IMR-90 (cell line): ENCODE results near the gene SH3TC1. TPM values are rescaled to one million over a fixed set of nuclear protein-coding genes. Genes with fewer than 3 reads are reported as not detected.

Experiments used
- ATAC-seq: fragments of 200-7000 bp; cut with Tn5 transposase; 2 replicates; pipeline ENCODE4 v1.9.1; 2020; ENCODE audit warnings: low read depth, mild to moderate bottlenecking, moderate library complexity
- BruUV-seq: library from RNA; stranded (reverse); fragments of 400-500 nt; replicated peaks from 2 replicates; lab custom pipeline; 2021; lab: Mats Ljungman, UMichigan
- CTCF ChIA-PET: fragments of 300-600 bp; formaldehyde crosslinking; extraction: SDS; loops from one replicate; lab custom pipeline; 2021; ENCODE audit warnings: antibody characterized with exemption; lab: Yijun Ruan, JAX
- POLR2A ChIA-PET: fragments of 300-600 bp; sonication (Branson Sonifier 250); formaldehyde crosslinking; loops from one replicate; lab custom pipeline; 2022; ENCODE audit warnings: antibody characterized with exemption; ENCODE audit not compliant: unreplicated experiment; lab: Charles Lee
- DNase-seq: peaks from one replicate; pipeline ENCODE4 v3.0.0; 2013
- H2AFZ ChIP-seq: replicated peaks from 2 replicates; pipeline ENCODE3; 2013; ENCODE audit warnings: low read length, mild to moderate bottlenecking; ENCODE audit not compliant: poor library complexity
- H2AK5ac ChIP-seq: 2 replicates; pipeline ENCODE4 v1.6.1; 2013; ENCODE audit warnings: low read depth, low read length, inconsistent platforms
- H2AK9ac ChIP-seq: replicated peaks from 2 replicates; pipeline ENCODE3; 2013; ENCODE audit warnings: mild to moderate bottlenecking, low read depth, low read length, moderate library complexity; ENCODE audit not compliant: poor library complexity
- H2BK120ac ChIP-seq: 2 replicates; pipeline ENCODE4 v1.6.1; 2013; ENCODE audit warnings: low read depth, low read length, inconsistent platforms
- H2BK15ac ChIP-seq: 3 replicates; pipeline ENCODE4 v1.6.1; 2013; ENCODE audit warnings: low read depth, low read length, inconsistent platforms
- H2BK20ac ChIP-seq: 2 replicates; pipeline ENCODE4 v1.6.1; 2013; ENCODE audit warnings: low read depth, mild to moderate bottlenecking, inconsistent platforms, low read length, moderate library complexity
- H2BK5ac ChIP-seq: 2 replicates; pipeline ENCODE4 v1.6.1; 2013; ENCODE audit warnings: mild to moderate bottlenecking, low read depth, low read length, inconsistent platforms; ENCODE audit not compliant: poor library complexity, severe bottlenecking
- H3K14ac ChIP-seq: replicated peaks from 2 replicates; pipeline ENCODE4 v1.6.1; 2013; ENCODE audit warnings: low read depth, low read length, inconsistent platforms
- H3K18ac ChIP-seq: 2 replicates; pipeline ENCODE4 v1.6.1; 2013; ENCODE audit warnings: low read depth, low read length, control low read depth
- H3K23ac ChIP-seq: 2 replicates; pipeline ENCODE4 v1.6.1; 2013; ENCODE audit warnings: low read depth, low read length, inconsistent platforms
- H3K27ac ChIP-seq: 2 replicates; pipeline ENCODE4 v1.5.1; 2013; ENCODE audit warnings: mild to moderate bottlenecking, control low read depth, low read length; ENCODE audit not compliant: insufficient read depth
- H3K27me3 ChIP-seq: 2 replicates; pipeline ENCODE4 v1.6.1; 2013; ENCODE audit warnings: low read length; ENCODE audit not compliant: control insufficient read depth, insufficient read depth
- H3K36me3 ChIP-seq: 2 replicates; pipeline ENCODE4 v1.6.1; 2013; ENCODE audit warnings: low read length, mixed read lengths; ENCODE audit not compliant: control insufficient read depth, insufficient read depth
- H3K4ac ChIP-seq: 2 replicates; pipeline ENCODE4 v1.6.1; 2013; ENCODE audit warnings: low read depth, low read length, inconsistent platforms
- H3K4me1 ChIP-seq: 2 replicates; pipeline ENCODE4 v1.6.1; 2013; ENCODE audit warnings: low read length, mixed read lengths; ENCODE audit not compliant: control insufficient read depth, insufficient read depth
- H3K4me2 ChIP-seq: 2 replicates; pipeline ENCODE4 v1.6.1; 2013; ENCODE audit warnings: low read depth, mild to moderate bottlenecking, control low read depth, low read length, moderate library complexity
- H3K4me3 ChIP-seq: 2 replicates; pipeline ENCODE4 v1.5.1; 2013; ENCODE audit warnings: low read depth, mild to moderate bottlenecking, control low read depth, low read length, moderate library complexity; ENCODE audit not compliant: insufficient read depth
- H3K56ac ChIP-seq: 2 replicates; pipeline ENCODE4 v1.6.1; 2013; ENCODE audit warnings: low read length, inconsistent platforms; ENCODE audit not compliant: insufficient read depth; ENCODE audit errors: extremely low read depth
- H3K79me1 ChIP-seq, 2 experiments: 2 replicates each; pipeline ENCODE4 v1.6.1; 2013; ENCODE audit warnings: low read length in 2 of 2, inconsistent platforms in 1 of 2, low read depth in 1 of 2
- H3K9ac ChIP-seq: 2 replicates; pipeline ENCODE4 v1.6.1; 2013; ENCODE audit warnings: low read depth, low read length, control low read depth
- H3K9me1 ChIP-seq: 2 replicates; pipeline ENCODE4 v1.6.1; 2013; ENCODE audit warnings: low read length, inconsistent platforms; ENCODE audit not compliant: insufficient read depth
- H3K9me3 ChIP-seq: 2 replicates; pipeline ENCODE4 v1.6.1; 2013; ENCODE audit warnings: low read length; ENCODE audit not compliant: control insufficient read depth, insufficient read depth
- H4K20me1 ChIP-seq: 2 replicates; pipeline ENCODE4 v1.6.1; 2013; ENCODE audit warnings: low read length, inconsistent platforms; ENCODE audit not compliant: insufficient read depth
- H4K5ac ChIP-seq: 2 replicates; pipeline ENCODE4 v1.6.1; 2013; ENCODE audit warnings: mild to moderate bottlenecking, low read depth, low read length, control low read depth
- H4K8ac ChIP-seq, 2 experiments: 2 replicates each; pipeline ENCODE4 v1.6.1; 2013; ENCODE audit warnings: low read depth in 2 of 2, low read length in 2 of 2, control low read depth in 1 of 2, inconsistent platforms in 1 of 2
- H4K91ac ChIP-seq: 2 replicates; pipeline ENCODE4 v1.6.1; 2013; ENCODE audit warnings: low read depth, low read length, inconsistent platforms; ENCODE audit not compliant: insufficient read depth
- BHLHE40 ChIP-seq: fragments of 150-350 bp; IDR thresholded peaks from 2 replicates; pipeline ENCODE4 v1.6.1; 2016; ENCODE audit warnings: mild to moderate bottlenecking, low read depth, low read length
- CEBPB ChIP-seq: IDR thresholded peaks from 2 replicates; pipeline ENCODE4 v1.6.1; 2012; ENCODE audit warnings: low read depth, low read length, improper control_type of control experiment
- CHD1 ChIP-seq: IDR thresholded peaks from 2 replicates; pipeline ENCODE4 v1.6.1; 2012; ENCODE audit warnings: low read depth, low read length, improper control_type of control experiment
- FOS ChIP-seq: fragments of 150-350 bp; IDR thresholded peaks from 2 replicates; pipeline ENCODE4 v1.6.1; 2016; ENCODE audit warnings: low read depth, low read length
- MAFK ChIP-seq: IDR thresholded peaks from 2 replicates; pipeline ENCODE4 v1.6.1; 2012; ENCODE audit warnings: low read depth, low read length, improper control_type of control experiment
- MAZ ChIP-seq: IDR thresholded peaks from 2 replicates; pipeline ENCODE4 v1.6.1; 2012; ENCODE audit warnings: low read depth, mild to moderate bottlenecking, low read length, improper control_type of control experiment, moderate library complexity, borderline replicate concordance
- MXI1 ChIP-seq: IDR thresholded peaks from 2 replicates; pipeline ENCODE4 v1.6.1; 2012; ENCODE audit warnings: low read depth, mild to moderate bottlenecking, low read length, moderate library complexity, borderline replicate concordance
- NFE2L2 ChIP-seq: fragments of 150-350 bp; IDR thresholded peaks from 2 replicates; pipeline ENCODE4 v1.6.1; 2016; ENCODE audit warnings: low read depth, mild to moderate bottlenecking, low read length
- POLR2A ChIP-seq: IDR thresholded peaks from 2 replicates; pipeline ENCODE4 v1.6.1; 2012; ENCODE audit warnings: mild to moderate bottlenecking, low read depth, low read length
- RAD21 ChIP-seq: IDR thresholded peaks from 2 replicates; pipeline ENCODE4 v1.6.1; 2012; ENCODE audit warnings: low read length, improper control_type of control experiment
- RCOR1 ChIP-seq: IDR thresholded peaks from 2 replicates; pipeline ENCODE4 v1.6.1; 2012; ENCODE audit warnings: mild to moderate bottlenecking, low read length, improper control_type of control experiment; ENCODE audit not compliant: insufficient replicate concordance
- RFX5 ChIP-seq: IDR thresholded peaks from 2 replicates; pipeline ENCODE4 v1.8.0; 2012; ENCODE audit warnings: low read depth, mild to moderate bottlenecking, low read length, moderate library complexity
- SMC3 ChIP-seq: fragments of 150-350 bp; IDR thresholded peaks from 2 replicates; pipeline ENCODE4 v1.6.1; 2016; ENCODE audit warnings: low read depth, mild to moderate bottlenecking, antibody characterized with exemption, low read length, moderate library complexity
- WGBS, 2 experiments: methylation state at CpG; one replicate each; pipeline versions ENCODE4 v1.1.5 to v1.1.7; 2013; ENCODE audit warnings: missing lambda C conversion rate in 2 of 2; ENCODE audit not compliant: insufficient read length in 1 of 2; ENCODE audit errors: extremely low coverage in 2 of 2; 5-methylcytosine and 5-hydroxymethylcytosine counted together
- dilution Hi-C: fragments of 300-500 bp; cut with HindIII; formaldehyde crosslinking; loops from one replicate; pipeline ENCODE4 v1.14.3; 2018; ENCODE audit warnings: low sequenced_read_pairs; ENCODE audit not compliant: unreplicated experiment
- in situ Hi-C: fragments of 300-500 bp; cut with MboI; formaldehyde crosslinking; loops from 3 replicates; pipeline ENCODE4 v1.14.3; 2019; ENCODE audit warnings: low sequenced_read_pairs, inconsistent platforms, mixed read lengths
- intact Hi-C: fragments of 100-400 bp; cut with micrococcal nuclease; formaldehyde crosslinking; loops from 2 replicates; pipeline ENCODE4 v1.10.0; 2022
- polyA plus RNA-seq, 3 experiments: library from polyadenylated mRNA; depleted of rRNA; stranded (reverse); fragments of >200 nt; gene quantifications; 2 replicates each; pipeline ENCODE4 v1.2.3, GENCODE V29; 2012; ENCODE audit warnings: low replicate concordance in 1 of 3
- total RNA-seq: library from RNA; depleted of rRNA; stranded (reverse); fragments of >200 nt; gene quantifications from 2 replicates; pipeline ENCODE4 v1.2.3, GENCODE V29; 2012
- TF ChIP-seq, protein P1 (sequence below): conservative IDR thresholded peaks from 2 replicates; pipeline ENCODE4 v1.5.1; 2012; ENCODE audit warnings: mild to moderate bottlenecking, low read depth, low read length, improper control_type of control experiment
- TF ChIP-seq, protein P2 (sequence below): fragments of 150-350 bp; IDR thresholded peaks from 2 replicates; pipeline ENCODE4 v1.6.1; 2016; ENCODE audit warnings: low read depth, mild to moderate bottlenecking, low read length, moderate library complexity, borderline replicate concordance
- TF ChIP-seq, protein P3 (sequence below): fragments of 150-350 bp; IDR thresholded peaks from 2 replicates; pipeline ENCODE4 v1.6.1; 2017; ENCODE audit warnings: mild to moderate bottlenecking, antibody characterized with exemption, low read length, low read depth

The SH3TC1 gene
- total and polyA plus RNA-seq, 2 of the 4 experiments (the other 2 are of a cell fraction), result 1.6 to 2.2 TPM

DNA sequence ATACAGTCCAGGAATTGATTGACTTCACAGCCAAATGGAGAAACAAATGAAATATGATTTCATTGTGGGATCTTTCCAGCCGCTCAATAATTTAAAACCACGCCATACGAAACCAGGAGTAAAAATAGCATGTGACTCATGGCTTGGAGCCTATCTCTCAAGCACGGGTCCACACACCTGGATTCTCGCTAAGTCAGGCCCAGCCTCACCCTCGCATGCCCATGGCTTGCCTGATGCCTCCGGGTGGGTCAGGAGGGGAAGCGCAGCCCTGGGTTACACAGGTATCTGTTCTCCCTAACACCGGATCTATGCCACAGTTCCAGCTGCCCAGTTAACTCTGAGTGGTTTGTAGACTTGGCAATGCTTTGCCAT lies 34.9 kb upstream of the SH3TC1 start:
- ChIA-PET CTCF (no interaction called here), POLR2A (no interaction called here)
- Histone ChIP-seq H2BK15ac (no peak overlapping the region), H3K56ac (no peak overlapping the region), H3K4me3 (no peak overlapping the region), H2AK9ac (no peak overlapping the region), H4K5ac (no peak overlapping the region), H3K14ac (no peak overlapping the region), H2BK5ac (no peak overlapping the region), H3K4ac (no peak overlapping the region), H2AK5ac (no peak overlapping the region), H4K20me1 (no peaks in the 10 kb centered on the region), H3K23ac (no peak overlapping the region), H4K8ac (no peak overlapping the region), H3K9me1 (no peaks in the 10 kb centered on the region), H3K36me3 (no peaks in the 10 kb centered on the region), H4K91ac (no peak overlapping the region), H3K9me3 (peaks cover 11% of the 10 kb centered on the region), H2BK20ac (no peak overlapping the region), H2AFZ (no peak overlapping the region), H3K79me1 (no peaks in the 10 kb centered on the region), H3K9ac (no peak overlapping the region), H3K18ac (no peak overlapping the region), H2BK120ac (no peak overlapping the region), H3K4me1 (peaks cover 5% of the 10 kb centered on the region; the same call in 1 of the 2 replicates), H3K27ac (no peak overlapping the region), H3K4me2 (no peak overlapping the region), H3K27me3 (peaks cover 50% of the 10 kb centered on the region)
- TF ChIP-seq, protein P1, sequence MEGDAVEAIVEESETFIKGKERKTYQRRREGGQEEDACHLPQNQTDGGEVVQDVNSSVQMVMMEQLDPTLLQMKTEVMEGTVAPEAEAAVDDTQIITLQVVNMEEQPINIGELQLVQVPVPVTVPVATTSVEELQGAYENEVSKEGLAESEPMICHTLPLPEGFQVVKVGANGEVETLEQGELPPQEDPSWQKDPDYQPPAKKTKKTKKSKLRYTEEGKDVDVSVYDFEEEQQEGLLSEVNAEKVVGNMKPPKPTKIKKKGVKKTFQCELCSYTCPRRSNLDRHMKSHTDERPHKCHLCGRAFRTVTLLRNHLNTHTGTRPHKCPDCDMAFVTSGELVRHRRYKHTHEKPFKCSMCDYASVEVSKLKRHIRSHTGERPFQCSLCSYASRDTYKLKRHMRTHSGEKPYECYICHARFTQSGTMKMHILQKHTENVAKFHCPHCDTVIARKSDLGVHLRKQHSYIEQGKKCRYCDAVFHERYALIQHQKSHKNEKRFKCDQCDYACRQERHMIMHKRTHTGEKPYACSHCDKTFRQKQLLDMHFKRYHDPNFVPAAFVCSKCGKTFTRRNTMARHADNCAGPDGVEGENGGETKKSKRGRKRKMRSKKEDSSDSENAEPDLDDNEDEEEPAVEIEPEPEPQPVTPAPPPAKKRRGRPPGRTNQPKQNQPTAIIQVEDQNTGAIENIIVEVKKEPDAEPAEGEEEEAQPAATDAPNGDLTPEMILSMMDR, result no peak
- TF ChIP-seq POLR2A (no peak), RAD21 (no peak), SMC3 (no peak), CHD1 (no peak), MAFK (no peak), RCOR1 (no peak), NFE2L2 (no peak), MXI1 (no peak), RFX5 (no peak), CEBPB (no peak), FOS (no peak), MAZ (no peak), BHLHE40 (no peak)
- TF ChIP-seq, protein P2, sequence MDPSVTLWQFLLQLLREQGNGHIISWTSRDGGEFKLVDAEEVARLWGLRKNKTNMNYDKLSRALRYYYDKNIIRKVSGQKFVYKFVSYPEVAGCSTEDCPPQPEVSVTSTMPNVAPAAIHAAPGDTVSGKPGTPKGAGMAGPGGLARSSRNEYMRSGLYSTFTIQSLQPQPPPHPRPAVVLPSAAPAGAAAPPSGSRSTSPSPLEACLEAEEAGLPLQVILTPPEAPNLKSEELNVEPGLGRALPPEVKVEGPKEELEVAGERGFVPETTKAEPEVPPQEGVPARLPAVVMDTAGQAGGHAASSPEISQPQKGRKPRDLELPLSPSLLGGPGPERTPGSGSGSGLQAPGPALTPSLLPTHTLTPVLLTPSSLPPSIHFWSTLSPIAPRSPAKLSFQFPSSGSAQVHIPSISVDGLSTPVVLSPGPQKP, result no peak
- TF ChIP-seq, protein P3, sequence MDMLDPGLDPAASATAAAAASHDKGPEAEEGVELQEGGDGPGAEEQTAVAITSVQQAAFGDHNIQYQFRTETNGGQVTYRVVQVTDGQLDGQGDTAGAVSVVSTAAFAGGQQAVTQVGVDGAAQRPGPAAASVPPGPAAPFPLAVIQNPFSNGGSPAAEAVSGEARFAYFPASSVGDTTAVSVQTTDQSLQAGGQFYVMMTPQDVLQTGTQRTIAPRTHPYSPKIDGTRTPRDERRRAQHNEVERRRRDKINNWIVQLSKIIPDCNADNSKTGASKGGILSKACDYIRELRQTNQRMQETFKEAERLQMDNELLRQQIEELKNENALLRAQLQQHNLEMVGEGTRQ, result no peak
- dilution Hi-C loops (no loop called here), in situ Hi-C loops (no loop called here), intact Hi-C loops (no loop called here)
- ATAC-seq (no peak), DNase-seq (no peak)
- 100% methylated on average over 1 of the region's 9 CpGs; no CpG with 5 or more reads in 1 of the 2 experiments for WGBS, 2 experiments
- BruUV-seq, result no TSS peak
